Kidney epithelial cell (primary cell): ENCODE data around the gene SLC12A5. TPM values are rescaled to one million over a fixed set of nuclear protein-coding genes. Genes with fewer than 3 reads are reported as not detected.

Experiments
- DNase-seq: peaks from one replicate; pipeline ENCODE4 v3.0.0-alpha.2; 2010; ENCODE audit warnings: low read depth
- H3K27me3 ChIP-seq: 2 replicates; pipeline ENCODE4 v1.6.0; 2011; ENCODE audit warnings: low read length; ENCODE audit not compliant: control insufficient read depth, insufficient read depth
- H3K36me3 ChIP-seq: 2 replicates; pipeline ENCODE4 v1.5.1; 2011; ENCODE audit warnings: low read length; ENCODE audit not compliant: control insufficient read depth, insufficient read depth
- H3K4me3 ChIP-seq: 2 replicates; pipeline ENCODE4 v1.5.1; 2011; ENCODE audit warnings: low read depth, mild to moderate bottlenecking, control low read depth, low read length
- total RNA-seq: library from RNA; depleted of rRNA; stranded (reverse); fragments of >200 nt; gene quantifications from 2 replicates; pipeline ENCODE4 v1.2.3, GENCODE V29; 2015
- TF ChIP-seq, protein P1 (sequence below): IDR thresholded peaks from 2 replicates; pipeline ENCODE4 v1.5.1; 2011; ENCODE audit warnings: mild to moderate bottlenecking, moderate library complexity, low read length, control low read depth, inconsistent platforms; ENCODE audit not compliant: insufficient read depth, poor library complexity, severe bottlenecking

The SLC12A5 gene
- total RNA-seq, 1 donor from 2014 or later: not detected

DNA sequence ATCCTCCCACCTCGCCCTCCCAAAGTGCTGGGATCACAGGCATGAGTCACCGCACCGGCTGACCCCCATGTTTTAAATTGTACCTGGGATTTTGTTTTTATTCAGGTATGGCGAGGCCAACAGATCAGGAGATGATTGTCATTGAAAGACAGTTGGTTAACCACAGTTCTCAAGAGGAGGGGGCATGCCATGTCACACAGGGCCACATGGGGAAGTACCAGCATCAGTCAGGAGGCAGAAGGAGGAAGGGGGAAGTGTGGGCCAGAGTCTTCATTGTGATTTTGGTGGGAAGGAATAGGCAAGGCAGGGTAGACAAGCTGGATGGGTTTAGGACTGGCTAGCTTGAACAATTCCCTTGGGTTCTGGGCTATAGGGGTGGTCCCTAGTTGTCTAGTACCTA, 30.3 kb upstream of the SLC12A5 start:
- Histone ChIP-seq H3K36me3 (no peaks in the 10 kb centered on the region), H3K27me3 (peaks cover 5% of the 10 kb centered on the region), H3K4me3 (no peak overlapping the region)
- TF ChIP-seq, protein P1, sequence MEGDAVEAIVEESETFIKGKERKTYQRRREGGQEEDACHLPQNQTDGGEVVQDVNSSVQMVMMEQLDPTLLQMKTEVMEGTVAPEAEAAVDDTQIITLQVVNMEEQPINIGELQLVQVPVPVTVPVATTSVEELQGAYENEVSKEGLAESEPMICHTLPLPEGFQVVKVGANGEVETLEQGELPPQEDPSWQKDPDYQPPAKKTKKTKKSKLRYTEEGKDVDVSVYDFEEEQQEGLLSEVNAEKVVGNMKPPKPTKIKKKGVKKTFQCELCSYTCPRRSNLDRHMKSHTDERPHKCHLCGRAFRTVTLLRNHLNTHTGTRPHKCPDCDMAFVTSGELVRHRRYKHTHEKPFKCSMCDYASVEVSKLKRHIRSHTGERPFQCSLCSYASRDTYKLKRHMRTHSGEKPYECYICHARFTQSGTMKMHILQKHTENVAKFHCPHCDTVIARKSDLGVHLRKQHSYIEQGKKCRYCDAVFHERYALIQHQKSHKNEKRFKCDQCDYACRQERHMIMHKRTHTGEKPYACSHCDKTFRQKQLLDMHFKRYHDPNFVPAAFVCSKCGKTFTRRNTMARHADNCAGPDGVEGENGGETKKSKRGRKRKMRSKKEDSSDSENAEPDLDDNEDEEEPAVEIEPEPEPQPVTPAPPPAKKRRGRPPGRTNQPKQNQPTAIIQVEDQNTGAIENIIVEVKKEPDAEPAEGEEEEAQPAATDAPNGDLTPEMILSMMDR: no peak
- no peak for DNase-seq

DNA sequence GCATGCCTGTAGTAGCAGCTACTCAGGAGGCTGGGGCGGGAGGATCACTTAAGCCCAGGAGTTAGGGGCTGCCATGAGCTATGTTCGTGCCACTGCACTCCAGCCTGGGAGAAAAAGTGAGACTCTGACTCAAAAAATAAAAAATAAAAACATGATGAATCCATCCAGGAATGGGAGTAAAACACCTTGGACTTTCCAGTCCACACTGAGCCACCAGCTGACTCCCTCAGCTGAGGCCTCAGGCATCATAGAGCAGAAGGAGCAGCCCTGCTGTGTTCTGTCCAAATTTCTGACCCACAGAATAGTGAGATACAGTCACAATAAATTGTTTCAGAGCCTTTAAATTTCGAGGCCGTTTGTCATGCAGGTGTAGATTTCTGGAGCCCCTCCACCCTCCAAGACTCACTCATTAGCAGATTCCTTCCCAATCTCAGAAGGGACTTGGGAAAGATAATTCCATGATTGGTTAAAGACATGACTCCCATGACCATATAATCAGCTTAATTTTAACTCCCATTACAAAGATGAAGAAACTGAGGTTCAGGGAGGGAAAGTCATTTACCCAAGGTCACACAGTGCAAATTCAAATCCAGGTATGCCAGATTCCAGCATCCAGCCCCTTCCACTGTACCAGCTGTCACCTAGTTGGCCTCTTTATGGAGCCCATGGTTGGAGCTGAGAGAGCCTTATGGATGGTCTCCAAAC, 29.3 kb upstream of the SLC12A5 start:
- Histone ChIP-seq H3K4me3 (no peak overlapping the region), H3K27me3 (peaks cover 5% of the 10 kb centered on the region), H3K36me3 (no peaks in the 10 kb centered on the region)
- TF ChIP-seq, protein P1: no peak
- no peak for DNase-seq

DNA sequence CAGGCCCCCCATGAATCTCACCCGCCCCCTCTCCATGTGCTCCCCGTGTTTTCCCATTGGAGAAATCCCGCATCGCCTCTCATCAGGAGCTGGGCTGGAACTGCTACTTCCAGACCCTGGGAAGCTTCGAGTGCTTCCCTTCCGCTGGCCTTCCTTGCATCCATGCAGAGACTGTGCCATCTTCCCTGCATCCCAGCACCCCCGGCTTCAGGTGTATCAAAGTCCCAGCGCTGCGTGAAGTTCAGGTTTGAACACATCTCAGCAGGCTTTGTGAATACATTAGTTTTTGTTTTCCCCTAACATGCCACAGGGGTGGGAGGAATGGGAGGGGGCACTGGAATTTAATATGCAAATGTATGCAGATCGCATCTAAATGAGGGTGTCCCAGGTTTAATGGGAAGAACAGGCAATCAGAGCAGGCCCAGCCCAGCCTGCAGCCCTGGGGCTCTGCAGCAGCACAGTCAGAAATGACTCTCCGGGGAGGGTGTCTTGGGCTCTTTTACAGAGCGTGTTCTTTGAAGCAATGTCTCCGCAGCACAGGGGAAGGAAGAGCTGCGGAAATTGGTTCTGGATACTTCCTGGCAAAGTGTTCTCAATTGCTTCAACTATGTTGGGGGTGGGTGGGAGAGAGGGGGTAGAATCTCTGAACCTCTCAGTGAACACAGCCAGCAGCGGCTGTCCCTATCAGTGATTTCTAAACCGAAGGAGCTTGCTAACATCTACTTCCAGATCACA, 28.6 kb upstream of the SLC12A5 start:
- H3K36me3 ChIP-seq: no peaks in the 10 kb centered on the region
- H3K4me3 ChIP-seq: no peak overlapping the region
- DNase-seq: no peak
- H3K27me3 ChIP-seq: peaks cover 5% of the 10 kb centered on the region
- TF ChIP-seq, protein P1: no peak

DNA sequence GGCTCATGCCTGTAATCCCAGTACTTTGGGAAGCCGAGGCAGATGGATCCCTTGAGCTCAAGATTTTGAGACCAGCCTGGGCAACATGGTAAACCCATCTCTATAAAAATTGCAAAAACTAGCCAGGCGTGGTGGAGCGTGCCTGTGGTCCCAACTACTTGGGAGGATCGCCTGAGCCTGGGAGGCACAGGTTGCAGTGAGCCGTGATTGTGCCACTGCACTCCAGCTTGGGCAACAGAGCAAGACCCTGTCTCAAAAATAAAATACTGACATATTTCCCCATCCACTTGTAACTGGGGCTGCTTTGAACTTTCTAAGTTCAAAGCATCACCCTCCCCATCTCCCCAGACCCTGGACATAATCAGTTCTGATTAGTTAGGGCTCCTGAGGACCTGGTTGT, 27.5 kb upstream of the SLC12A5 start:
- TF ChIP-seq, protein P1: no peak
- peaks cover 5% of the 10 kb centered on the region for H3K27me3 ChIP-seq
- no peak for DNase-seq
- H3K36me3 ChIP-seq: no peaks in the 10 kb centered on the region
- H3K4me3 ChIP-seq: no peak overlapping the region

DNA sequence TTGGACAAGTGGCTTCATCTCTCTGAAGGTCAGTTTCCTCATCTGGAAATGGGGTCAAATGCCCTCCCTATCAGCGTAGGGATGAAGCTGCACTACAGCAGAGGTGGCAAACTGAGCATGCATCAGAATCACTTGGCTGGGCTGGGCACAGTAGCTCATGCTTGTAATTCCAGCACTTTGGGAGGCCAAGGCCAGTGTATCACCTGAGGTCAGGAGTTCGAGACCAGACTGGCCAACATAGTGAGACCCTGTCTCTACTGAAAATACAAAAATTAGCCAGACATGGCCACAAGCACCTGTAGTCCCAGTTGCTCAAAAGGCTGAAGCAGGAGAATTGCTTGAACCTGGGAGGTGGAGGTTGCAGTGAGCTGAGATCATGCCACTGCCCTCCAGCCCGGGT, 27.0 kb upstream of the SLC12A5 start:
- H3K36me3 ChIP-seq: no peaks in the 10 kb centered on the region
- H3K4me3 ChIP-seq: no peak overlapping the region
- TF ChIP-seq, protein P1: no peak
- H3K27me3 ChIP-seq: peaks cover 2% of the 10 kb centered on the region
- no peak for DNase-seq

DNA sequence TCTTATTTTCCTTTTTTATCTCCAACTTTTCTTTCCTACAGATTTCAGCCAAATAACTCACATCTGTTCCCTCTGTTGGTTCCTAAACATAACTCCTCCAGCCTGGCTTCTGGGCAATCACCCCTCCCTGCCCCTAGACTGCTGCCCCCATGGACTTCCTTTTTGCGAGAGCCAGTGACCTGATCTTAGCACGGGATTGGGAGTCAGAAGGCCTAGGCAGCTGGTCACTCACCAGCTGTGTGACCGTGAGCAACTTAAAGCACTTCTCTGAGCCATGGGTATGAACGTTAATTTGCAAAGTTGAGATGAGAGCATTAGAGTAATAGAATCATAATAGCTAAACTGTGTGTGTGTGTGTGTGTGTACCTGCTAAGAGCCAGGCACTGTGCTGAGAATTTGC, 24.8 kb upstream of the SLC12A5 start:
- H3K36me3 ChIP-seq: no peaks in the 10 kb centered on the region
- peaks cover 7% of the 10 kb centered on the region for H3K27me3 ChIP-seq
- DNase-seq: no peak
- TF ChIP-seq, protein P1: no peak
- H3K4me3 ChIP-seq: no peak overlapping the region
